ENCODE data around the gene TMEM163.

Gene TMEM163

DNA sequence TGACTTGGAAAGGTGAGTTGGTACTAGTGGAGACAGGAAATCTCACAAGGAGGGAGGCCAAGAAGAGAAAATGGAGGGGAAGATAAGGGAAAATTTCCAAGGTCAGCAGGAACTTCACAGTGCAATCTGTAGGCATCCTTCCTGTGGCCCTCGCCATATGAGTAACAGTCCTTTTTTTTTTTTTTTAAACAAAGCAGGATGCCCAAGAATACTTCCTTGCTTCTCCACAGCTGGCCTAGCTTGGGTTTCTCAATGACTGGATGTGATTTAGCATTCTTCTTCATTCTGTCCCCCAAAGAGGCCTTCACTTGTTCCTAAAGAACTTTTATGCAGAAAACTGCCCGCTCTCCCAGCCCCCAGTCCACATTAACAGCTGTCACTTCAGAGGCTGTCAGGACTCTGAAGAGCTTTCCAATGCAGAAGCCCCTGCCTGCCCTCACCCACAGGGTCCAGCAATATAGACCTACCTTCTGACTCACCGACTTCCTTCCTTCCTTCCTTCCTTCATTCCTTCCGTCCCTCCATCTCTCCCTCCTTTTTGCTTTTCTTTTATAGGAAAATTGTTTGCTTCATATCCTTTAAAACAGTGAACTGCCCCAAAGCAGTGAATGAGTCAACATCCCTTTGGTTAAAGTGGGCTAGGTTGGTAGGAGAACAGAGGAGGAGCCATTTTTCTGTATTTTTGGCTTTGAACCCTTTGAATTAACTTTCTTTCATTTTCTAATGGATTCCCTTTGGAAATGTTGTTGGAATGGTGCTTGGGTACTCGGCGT, 292.9 kb downstream of the TMEM163 start:
- no peak for DNase-seq

DNA sequence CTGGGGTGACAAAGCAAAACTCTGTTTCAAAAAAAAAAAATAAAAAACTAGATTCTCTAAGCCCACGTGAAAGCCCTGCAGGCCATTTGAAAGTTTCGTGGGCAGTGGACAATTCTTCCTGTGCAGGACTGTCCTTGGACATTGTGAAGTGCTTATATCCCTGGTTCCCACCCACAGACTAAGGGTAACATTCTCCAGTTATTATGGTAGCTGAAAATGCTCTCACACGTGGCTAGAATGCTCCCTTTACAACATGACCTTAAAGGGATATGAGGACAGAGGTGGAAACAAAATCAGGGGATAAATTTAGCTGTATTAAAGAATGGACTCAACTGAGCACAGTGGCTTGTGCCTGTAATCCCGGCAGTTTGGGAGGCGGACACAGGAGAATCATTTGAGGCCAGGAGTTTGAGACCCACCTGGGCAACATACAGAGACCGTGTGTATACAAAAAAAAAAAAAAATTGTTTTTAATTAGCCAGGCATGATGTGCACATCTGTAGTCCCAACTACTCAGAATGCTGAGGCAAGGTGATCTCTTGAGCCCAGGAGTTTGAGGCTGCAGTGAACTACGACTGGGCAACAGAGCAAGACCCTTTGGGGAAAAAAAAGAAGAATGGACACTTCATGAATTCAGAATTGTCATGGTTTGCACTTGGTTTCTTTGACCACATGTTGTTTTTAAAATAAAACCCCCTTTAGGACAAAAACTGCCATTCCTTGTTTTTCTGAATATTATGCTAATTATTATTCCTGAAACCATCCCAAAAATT, 297.1 kb downstream of the TMEM163 start:
- DNase-seq: no peak

DNA sequence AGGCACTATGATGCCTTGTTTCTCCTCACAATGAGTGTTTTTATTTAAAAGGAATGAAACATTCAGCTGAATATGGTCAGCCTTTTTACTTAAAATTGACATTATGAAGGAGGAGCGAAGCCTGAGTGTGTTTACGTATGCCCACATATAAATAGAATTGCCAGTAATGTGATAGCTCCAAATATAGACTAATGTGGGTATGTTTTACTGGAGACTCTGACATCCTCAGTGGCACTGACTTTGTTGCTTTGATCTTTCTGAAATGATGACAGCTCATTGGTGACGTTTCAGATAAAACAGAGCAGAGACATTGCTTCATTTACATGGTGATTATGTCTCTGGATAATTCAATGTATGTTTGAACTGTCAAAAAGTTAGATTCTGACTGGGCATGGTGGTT, 297.9 kb downstream of the TMEM163 start:
- no peak for DNase-seq

DNA sequence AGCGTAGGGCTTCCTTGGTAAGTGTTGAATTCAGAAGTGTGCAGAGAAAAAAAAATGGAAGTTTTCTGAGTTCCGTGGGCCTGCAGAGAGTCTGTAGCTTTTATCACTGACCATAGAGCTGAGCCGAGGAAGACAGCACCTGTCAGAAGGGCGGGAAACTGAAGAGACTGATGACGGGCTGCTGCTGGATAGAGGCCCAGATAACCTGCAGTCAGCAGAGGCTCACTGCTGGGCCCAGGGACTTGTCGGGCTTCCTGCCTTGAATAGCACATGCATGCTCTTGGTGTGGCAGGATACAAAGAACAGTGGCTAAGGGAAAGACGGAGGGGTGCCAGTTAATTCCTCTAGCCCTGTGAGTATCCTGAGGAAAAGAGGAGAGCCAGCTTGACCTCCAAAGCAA, 298.5 kb downstream of the TMEM163 start:
- DNase-seq: no peak

DNA sequence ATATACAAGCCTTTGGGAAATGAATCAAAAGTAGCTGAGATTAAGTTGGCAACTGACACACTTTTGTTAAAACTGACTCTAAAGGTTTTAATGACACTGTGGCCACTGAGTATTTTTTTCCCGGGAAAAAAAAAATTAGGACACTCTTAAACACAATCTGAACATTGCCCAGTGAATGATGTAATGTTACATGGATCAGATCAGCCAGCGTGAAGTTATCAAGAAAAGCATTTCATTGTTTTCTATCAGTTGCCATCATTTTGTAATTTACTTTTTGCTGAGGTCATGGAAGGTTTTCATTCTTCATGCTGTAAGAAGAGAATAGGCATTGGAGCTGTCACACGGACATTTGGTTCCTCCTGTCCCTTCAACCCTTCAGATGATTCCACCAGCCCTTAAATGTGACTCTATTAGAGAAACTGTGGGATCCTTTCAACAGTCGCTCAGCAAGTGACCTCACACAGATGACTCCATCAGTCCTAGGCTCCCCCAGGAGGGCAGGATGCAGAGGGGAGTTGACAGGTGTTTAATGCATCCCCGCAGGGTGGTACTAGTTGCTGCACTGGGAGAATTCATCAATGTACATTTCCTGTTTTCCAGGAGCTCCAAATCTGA, 300.7 kb downstream of the TMEM163 start:
- DNase-seq: no peak

DNA sequence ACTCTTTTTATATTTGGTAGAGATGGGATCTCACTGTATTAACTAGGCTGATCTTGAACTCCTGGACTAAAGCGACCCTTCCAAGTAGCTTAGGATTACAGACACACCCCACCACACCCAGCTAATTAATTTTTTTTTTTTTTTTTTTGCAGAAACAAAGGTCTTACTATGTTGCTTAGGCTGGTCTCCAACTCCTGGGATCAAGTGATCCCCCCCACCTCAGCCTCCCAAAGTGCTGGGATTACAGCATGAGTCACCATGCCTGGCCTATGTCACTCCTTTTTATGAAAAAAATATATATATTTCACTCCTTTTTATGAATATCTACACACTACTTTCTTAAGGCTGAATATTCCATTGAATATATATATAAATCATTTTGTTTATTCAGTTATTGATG, 302.2 kb downstream of the TMEM163 start:
- no peak for DNase-seq

DNA sequence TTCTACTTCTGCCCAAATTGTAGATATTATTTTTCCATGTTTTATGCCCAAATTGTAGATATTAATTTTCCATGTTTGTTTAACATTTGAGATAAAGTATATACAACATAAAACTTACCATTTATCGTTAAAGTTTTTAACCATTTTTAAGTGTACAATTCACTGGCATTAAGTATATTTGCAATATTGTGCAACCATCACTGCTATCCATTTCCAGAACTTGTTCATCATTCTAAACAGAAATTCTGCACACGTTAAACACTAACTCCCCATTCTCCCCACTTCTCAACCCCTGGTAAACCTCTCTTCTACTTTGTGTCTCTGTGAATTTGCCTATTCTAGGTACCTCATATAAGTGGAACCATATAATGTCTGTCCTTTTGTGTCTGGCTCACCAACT, 302.8 kb downstream of the TMEM163 start:
- DNase-seq: no peak

DNA sequence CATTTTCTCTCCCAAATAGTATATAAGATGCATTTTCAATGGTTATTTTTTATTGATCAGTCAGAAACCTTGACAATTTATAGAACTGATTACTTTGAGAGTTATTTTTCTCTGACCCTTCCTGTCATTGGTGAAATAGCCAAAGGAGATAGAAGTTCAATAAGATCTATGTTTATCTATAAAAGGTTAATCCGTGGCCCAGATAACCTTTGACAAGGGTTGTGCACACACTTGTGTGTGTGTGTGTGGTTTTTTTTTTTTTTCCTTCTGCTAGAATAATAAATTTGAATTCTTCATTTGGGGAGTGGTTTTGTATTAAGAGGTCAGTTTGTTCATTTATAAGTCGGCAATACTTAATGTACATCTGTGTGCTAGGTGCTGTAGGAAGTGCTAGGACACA, 304.9 kb downstream of the TMEM163 start:
- DNase-seq: no peak

DNA sequence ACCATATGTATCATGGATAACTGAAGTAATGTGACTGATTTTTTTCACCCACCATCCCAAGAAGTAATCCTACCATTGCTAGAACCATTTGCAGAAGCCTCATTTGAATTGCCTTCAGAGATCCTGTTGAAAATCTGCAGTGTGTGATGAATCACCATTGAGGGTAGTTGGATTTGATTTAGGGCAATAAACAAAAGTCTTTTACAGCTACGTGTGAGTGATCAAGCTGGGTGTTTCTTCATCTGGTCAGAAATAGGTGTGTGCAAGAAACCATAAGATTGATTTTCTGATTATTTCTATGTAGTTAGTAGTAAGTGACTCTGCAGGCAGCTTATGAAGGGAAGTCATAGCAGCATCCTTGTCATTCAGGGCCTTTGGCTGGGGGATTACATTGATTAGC, 305.4 kb downstream of the TMEM163 start:
- DNase-seq: no peak

DNA sequence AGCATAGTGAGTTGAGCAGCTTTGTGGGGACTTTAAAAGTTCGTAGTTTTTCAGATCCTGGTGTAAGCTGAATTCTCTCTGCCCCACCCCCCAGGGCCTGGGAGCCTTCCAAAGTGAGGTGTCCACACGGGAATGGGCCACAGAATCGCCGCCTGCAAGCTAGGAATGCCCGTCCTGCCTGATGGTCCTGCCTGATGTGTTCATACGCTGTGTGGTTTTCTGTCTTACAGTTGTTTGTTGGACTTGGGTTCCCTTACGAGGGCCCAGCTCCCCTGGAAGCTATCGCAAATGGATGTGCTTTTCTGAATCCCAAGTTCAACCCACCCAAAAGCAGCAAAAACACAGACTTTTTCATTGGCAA, 306.2 kb downstream of the TMEM163 start:
- DNase-seq: no peak

DNA sequence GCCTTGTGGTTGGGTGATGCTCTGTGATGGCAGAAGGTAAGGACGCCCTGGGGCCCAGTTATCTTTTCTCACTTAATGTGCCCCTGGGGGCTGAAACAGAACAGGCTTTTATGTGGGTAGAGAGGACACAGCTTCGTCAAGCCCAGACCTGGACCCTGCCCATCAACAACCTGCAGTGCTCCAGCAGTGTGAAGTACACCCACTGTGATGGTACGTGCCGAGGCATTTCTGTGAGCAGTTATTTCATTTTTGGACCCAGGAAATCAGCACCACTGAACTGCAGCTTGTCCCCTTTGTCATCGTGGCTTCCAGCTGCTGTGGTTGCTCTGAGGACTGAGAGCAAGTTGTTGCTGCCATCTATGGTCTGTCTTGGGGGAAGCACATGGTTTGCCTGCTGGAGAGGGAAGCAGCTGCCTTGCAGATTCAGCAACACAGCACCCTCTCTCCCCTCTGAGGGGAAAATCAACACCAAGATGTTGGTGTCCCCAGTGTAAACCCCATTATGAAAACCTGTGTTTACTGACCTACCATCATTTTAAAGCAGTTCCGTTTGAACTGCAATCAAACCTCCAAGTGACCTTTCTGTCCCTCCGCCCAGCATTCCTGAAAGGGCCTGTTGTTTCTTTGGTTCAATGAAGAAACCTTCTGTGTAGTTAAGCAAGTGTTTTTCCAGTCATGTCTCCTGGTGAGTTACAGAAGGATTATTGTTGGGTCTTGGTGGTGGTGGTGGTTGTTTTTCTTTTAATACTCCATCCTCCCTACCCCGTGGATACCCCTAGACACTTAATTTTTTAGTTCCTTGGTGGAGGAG, 306.8 kb downstream of the TMEM163 start:
- DNase-seq: peak; percentile 79

DNA sequence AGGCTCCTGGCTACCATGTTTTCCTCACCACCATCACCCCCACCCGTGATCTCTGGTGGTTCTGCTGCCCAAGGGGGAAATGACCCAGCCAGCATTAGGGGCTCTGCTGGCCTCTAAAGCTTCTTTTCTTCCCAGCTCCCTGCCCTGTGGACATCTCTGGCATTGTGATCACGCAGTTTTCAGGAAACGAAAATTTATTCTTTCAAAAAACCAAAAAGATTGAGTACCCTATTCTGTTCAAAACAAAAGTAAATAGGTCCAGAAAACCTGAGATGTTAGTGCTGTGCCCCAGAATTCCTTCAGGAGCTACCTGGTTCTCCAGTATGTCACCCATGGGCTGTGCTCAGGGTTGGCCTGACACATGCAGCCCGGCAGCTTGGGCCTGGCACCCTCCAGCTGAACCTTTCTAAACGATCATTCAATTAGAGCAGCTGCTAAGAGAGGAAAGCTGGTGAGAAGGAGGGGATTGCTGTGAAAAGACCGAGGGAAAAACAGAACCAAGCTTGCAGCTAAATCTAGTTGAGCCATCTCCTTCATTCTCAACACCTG, 307.4 kb downstream of the TMEM163 start:
- no peak for DNase-seq

DNA sequence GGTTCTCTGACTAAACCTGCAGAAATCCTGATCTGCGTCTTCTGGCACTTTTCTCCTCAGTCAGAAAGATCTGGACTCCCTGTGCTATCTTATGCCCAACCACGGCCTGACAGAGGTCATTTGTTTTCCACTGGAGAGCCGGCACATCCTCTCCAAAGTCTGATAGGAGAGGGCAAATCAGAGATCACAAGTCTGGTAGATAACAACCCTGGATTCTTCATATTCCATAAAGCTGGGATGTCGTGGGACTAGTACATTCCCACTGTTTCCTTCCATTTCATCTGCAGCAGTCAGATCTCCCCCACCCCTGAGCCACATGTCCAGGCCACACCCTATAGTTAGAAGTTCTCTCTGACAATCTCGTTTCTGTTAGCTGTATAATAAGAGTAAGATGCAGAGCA, 308.0 kb downstream of the TMEM163 start:
- no peak for DNase-seq

DNA sequence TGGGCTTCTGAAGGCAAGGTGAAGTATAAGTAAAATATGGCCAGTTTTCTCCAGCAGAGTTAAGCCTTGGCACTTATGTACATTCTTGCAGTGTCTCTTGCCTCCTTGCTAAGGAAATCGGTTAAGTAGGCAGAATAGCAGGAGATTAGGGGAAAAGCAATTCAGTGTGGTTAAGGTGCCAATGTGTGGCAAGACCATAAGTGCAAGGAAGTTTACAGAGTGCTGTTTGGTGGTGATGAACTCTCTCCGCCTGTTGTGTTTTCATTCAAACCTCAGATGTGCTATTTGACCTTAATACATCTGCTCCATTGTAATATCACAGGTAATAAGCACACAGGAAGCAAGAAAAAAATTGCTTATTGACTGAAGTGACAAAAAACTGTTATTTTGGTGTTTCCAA, 308.8 kb downstream of the TMEM163 start:
- no peak for DNase-seq

DNA sequence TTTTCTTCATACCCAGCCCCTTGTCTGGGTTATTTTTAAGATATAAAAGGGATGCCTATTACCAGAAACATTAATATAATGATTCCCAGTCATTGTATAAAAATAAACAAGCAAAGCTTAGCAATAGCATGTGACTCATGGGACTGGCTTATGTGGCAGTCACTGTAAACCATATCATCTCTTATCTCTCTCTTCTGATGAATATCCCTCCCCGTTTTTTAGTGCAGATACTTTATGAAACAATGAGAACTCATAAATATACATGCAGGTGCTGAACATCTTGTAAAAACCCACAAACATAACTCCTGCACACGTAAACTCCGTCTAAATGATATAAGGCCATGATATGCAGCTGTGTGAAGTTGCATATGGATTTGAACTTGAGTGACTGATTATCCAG, 310.0 kb downstream of the TMEM163 start:
- no peak for DNase-seq

DNA sequence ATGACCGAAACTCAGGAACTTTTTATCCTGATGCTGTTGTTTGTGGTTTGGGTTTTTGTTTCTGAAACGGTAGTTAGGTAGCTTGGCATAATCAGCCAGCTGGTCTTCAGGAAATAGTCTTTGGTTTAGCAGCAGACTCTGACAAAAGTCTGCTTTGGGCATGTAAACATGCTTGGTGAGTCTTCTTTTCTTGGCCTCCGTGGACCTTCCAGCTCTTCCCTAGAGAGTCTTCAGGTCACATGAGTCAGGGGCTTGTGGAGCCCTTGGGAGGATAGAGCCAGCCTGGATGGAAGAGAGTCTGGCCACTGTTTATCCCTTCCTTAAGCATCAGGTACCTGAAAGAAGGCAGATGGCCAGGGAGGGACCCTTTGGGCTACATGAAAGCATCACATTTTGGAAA, 310.4 kb downstream of the TMEM163 start:
- no peak for DNase-seq

DNA sequence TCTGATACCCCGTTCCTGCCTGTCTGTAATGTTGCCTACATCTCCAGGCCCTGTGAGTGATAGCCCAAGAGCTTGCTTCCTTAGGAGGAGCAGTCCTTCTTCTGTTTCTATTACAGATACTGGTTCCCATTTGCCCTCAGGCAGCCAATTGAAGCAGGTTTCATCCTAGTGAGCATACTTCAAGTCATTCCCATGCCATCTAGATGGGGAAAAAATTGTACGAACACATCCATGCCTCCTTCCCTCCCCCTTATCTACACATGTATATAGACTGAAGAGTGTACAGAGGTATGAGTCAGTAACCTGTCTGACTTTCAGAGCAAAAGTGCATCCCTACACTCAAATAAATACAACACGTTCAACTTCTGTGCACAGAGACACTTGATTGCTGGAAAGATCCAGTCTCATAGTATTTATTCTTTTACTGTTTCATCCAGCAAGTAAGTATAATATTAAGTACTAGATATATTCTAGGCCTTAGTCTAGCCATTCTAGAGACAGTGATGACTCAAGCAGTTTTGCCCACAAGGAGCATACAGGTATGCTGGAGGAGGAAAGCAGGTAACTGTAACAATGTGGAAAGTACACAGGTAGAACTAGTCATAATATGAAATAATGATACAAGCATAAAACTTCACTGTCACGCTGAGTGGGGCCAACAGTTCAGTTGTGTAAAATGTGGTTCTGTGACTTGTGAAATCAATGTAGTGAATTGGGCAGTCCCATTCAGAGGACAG, 311.5 kb downstream of the TMEM163 start:
- DNase-seq: no peak

DNA sequence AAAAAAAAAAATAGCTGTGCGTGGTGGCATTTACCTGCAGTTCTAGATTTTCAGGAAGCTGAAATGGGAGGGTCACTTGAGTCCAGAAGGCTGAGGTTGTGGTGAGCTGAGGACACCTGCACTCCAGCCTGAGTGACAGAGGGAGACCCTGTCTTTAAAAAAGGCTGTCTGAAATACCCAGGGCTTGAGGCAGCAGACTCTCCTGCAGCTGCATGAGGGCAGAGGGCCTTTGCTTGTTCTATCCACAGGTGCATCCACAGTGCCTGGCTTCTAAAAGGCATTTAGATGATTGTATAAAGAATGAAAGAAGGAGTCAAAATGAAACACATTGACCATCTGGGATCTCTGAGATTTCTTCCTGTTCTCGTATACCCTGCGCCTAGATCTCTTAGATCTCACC, 312.1 kb downstream of the TMEM163 start:
- no peak for DNase-seq

DNA sequence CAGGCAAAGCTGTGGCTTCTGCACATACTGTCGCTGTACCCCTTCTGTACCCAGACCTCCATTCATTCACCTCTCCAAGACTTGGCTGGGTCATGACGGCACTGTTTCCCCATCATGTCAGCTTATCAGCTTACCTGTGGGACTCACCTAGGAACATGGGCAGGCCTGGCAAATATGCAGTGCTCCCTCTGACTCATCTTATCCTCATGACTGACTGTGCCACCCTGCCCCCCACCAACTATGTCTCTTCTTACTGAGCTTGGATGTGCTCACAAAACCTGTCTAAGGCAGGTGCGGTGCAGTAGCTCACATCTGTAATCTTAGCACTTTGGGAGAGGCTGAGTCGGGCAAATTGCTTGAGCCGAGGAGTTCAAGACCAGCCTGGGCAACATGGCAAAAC, 312.5 kb downstream of the TMEM163 start:
- DNase-seq: no peak
